Aorta (tissue), 5 donors: ENCODE results near the gene LARP4. TPM values are rescaled to one million over a fixed set of nuclear protein-coding genes. Genes with fewer than 3 reads are reported as not detected.
"Not testable (repeated sequence)": the region's sequence is repeated elsewhere in the genome, so short reads cannot be mapped to it uniquely, and the experiment has no call there.

Source experiments
- ATAC-seq: fragments of 200-7000 bp; cut with Tn5 transposase; one replicate; pipeline ENCODE4 v1.9.1; 2022; ENCODE audit warnings: moderate library complexity; ENCODE audit not compliant: low FRiP score
- DNase-seq, 2 donors: peaks; one replicate each; pipeline ENCODE4 v3.0.0-alpha.2; 2020
- H3K27ac ChIP-seq, 2 donors: one replicate each; pipeline ENCODE4 v1.5.1; 2013; ENCODE audit warnings: low read length in 2 of 2, mild to moderate bottlenecking in 2 of 2, moderate library complexity in 2 of 2, control low read depth in 1 of 2, inconsistent platforms in 1 of 2, low read depth in 1 of 2
- H3K27me3 ChIP-seq, 2 donors: one replicate each; pipeline ENCODE4 v1.6.1; 2013; ENCODE audit warnings: control low read depth in 1 of 2, low read length in 1 of 2, mild to moderate bottlenecking in 1 of 2, moderate library complexity in 1 of 2; ENCODE audit not compliant: insufficient read depth in 2 of 2, control insufficient read depth in 1 of 2
- H3K36me3 ChIP-seq, 2 donors: one replicate each; pipeline ENCODE4 v1.6.1; 2013; ENCODE audit warnings: control low read depth in 1 of 2, low read length in 1 of 2, mild to moderate bottlenecking in 1 of 2; ENCODE audit not compliant: insufficient read depth in 2 of 2, control insufficient read depth in 1 of 2
- H3K4me1 ChIP-seq, 2 donors: one replicate each; pipeline ENCODE4 v1.6.1; 2013; ENCODE audit warnings: low read length in 2 of 2, control low read depth in 1 of 2, mild to moderate bottlenecking in 1 of 2, moderate library complexity in 1 of 2; ENCODE audit not compliant: insufficient read depth in 2 of 2, control insufficient read depth in 1 of 2
- H3K4me3 ChIP-seq, 2 donors: one replicate each; pipeline ENCODE4 v1.5.1; 2013; ENCODE audit warnings: low read length in 2 of 2, control low read depth in 1 of 2, mild to moderate bottlenecking in 1 of 2
- H3K9me3 ChIP-seq: one replicate; pipeline ENCODE4 v1.6.1; 2013; ENCODE audit warnings: mild to moderate bottlenecking, low read length; ENCODE audit not compliant: control insufficient read depth
- WGBS, 2 donors: extraction: QIAGEN DNeasy Blood & Tissue Kit; methylation state at CpG; one replicate each; pipeline ENCODE4 v1.1.7; 2013; 5-methylcytosine and 5-hydroxymethylcytosine counted together
- intact Hi-C, 2 donors: fragments of 100-400 bp; cut with DNase I; formaldehyde crosslinking; loops; one replicate each; pipeline versions ENCODE4 v1.14.2 to v1.15.0; 2022
- polyA plus RNA-seq, 2 donors: library from polyadenylated mRNA; stranded (reverse); fragments of 200-250 nt; gene quantifications; one replicate each; pipeline ENCODE4 v1.2.3, GENCODE V29; 2013
- total RNA-seq, 2 donors: library from RNA; stranded (reverse); fragmentation: NEBNext Ultra II Directional; extraction: Animal tissue kit (Norgen Biotek cat#: 25700); gene quantifications; one replicate each; pipeline ENCODE4 v1.2.1, GENCODE V29; 2021
- donor health status: healthy with polysubstance abuse.
- donor health status: Bipolar disorder and iron deficiency.
- donor health status: DM: no; HTN: no; CAD: no.
- donor health status: DM: no; HTN: no; CAD: no.
- donor health status: DM: yes; HTN: yes; CAD: no.

Gene LARP4
- total and polyA plus RNA-seq, 4 donors: 9.3 to 57.8 (median 34.8) TPM

DNA sequence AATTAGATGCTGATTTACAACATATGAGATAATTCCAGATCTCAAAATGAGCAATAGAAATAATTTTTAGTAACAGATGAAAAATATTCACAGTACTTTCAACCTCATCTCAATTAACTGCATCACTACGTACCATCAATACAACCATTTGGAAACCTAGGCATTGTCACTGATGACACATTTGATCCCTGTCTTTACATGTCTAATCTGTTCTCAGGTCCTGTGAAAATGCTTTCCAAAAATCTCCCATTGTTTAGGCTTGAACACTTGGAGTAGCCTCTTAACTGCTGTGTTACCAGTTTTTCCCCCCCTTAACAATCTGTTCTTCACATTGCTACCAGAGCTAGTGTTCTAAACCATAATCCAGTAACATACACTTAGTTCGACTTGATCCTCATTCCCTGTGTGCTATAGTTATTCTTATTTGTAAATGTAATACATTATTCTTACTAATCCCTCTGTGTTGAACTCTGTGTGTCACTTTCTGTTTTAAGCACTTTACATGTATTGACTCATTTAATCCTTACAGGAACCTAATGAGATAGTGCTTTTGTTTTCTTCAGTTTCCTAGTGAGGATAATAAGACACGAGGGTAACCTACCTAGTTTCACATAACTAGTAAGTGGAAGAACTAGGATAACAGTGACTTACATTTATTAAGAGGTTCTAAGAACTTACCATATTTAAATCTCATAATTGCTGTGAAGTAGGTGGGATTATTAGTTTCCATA lies 41.7 kb downstream of the LARP4 start:
- Histone ChIP-seq H3K27me3 (no peaks in the 10 kb centered on the region), H3K9me3 (no peaks in the 10 kb centered on the region), H3K4me3 (no peak overlapping the region), H3K27ac (no peak overlapping the region), H3K4me1 (no peaks in the 10 kb centered on the region), H3K36me3 (peaks cover 0 to 2% of the 10 kb centered on the region in 2 donors)
- intact Hi-C loops: no loop called here
- WGBS, 2 donors: 87 to 89% methylated on average over 3 of the region's 3 CpGs
- DNase-seq (no peak), ATAC-seq (no peak)

DNA sequence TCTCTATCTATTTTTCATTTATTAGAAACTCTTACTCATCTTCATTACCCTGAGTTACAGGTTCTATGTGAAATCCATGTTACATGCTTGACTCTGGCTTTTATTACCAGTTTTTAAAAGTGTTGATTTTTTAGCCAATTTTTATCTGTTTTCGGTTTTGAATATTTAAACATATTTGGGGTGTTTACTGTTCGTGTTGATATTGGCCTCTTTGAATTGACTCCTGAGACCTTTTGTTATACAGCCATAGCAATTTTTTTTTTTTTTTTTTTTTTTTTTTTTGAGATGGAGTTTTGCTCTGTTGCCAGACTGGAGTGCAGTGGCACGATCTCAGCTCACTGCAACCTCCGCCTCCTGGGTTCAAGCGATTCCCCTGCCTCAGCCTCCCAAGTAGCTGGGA lies 49.0 kb downstream of the LARP4 start:
- intact Hi-C loops, H3K36me3 ChIP-seq, ATAC-seq: not testable (repeated sequence)

DNA sequence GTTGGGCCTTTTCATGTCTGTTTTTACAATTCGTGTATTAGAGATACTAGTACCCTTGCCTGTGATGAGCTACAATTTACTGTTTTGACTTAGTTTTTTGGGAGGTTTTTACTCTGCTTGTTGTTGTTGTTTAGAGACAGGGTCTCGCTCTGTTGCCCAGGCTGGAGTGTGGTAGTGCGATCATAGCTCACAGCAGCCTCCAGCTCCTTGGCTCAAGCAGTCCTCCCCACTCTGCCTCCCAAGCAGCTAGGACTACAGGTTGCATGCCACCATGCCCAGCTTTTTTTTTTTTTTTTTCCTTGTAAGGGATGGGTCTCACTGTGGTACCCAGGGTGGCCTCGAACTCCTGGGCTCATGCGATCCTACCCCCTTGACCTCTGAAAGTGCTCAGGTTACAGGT lies 52.1 kb downstream of the LARP4 start:
- no peak for DNase-seq
- Histone ChIP-seq H3K9me3 (no peaks in the 10 kb centered on the region), H3K27ac (no peak overlapping the region), H3K4me3 (no peak overlapping the region), H3K4me1 (no peaks in the 10 kb centered on the region), H3K27me3 (no peaks in the 10 kb centered on the region), H3K36me3 (peaks cover 0 to 2% of the 10 kb centered on the region in 2 donors)
- WGBS, 2 donors: 97% methylated on average over 5 of the region's 5 CpGs
- intact Hi-C loops: no loop called here
- no peak for ATAC-seq

More for the DNA sequence above, 49.0 kb downstream of the LARP4 start:
- H3K27ac ChIP-seq, H3K4me1 ChIP-seq, H3K27me3 ChIP-seq, H3K9me3 ChIP-seq, H3K4me3 ChIP-seq, DNase-seq: not testable (repeated sequence)
- WGBS, 2 donors: 77 to 79% methylated on average over 5 of the region's 5 CpGs

DNA sequence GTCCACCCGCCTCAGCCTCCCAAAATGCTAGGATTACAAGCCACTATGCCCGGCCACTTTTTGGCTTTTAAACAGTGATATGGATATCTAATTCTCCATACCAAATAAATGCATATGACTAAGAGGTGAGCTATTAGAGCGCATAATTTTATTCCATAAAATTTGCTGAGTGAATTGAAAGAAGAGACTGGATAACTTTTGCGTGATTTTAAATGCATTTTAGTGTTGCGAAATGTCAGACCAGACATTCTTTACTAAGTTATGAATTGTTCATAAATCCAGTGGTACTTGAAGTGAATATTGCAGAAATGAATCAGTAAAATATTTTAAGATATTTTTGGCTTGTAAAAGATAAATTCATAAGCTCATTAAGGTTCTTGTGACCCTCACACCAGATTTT lies 53.2 kb downstream of the LARP4 start:
- Histone ChIP-seq H3K4me1 (no peaks in the 10 kb centered on the region), H3K4me3 (no peak overlapping the region), H3K36me3 (peaks cover 0 to 2% of the 10 kb centered on the region in 2 donors), H3K27me3 (no peaks in the 10 kb centered on the region), H3K27ac (no peak overlapping the region), H3K9me3 (no peaks in the 10 kb centered on the region)
- WGBS, 2 donors: 97 to 98% methylated on average over 5 of the region's 5 CpGs
- ATAC-seq (no peak), DNase-seq (no peak)
- intact Hi-C loops: no loop called here

DNA sequence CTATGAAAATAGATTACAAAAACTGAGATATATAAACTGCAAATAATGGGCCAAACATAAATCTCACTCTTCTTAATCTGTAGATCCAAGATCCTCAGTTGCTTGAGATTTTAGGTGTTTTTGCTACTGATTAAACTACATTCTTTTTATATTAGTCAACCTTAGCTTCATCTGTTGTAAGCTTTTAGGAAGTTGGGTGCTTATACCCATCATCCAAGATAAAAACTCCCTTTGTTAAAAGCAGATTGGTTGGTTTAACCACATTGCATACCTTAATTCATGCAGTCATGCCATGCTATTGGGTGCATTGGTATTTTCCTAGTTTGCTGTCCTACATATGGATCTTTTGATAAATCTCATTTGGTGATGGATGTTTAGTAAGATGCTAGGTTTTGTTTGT lies 57.9 kb downstream of the LARP4 start:
- H3K36me3 ChIP-seq: peaks cover 0 to 4% of the 10 kb centered on the region in 2 donors
- DNase-seq (no peak), ATAC-seq (no peak)
- no peaks in the 10 kb centered on the region for H3K27me3 ChIP-seq
- intact Hi-C loops: no loop called here
- no peak overlapping the region for H3K4me3 ChIP-seq
- H3K4me1 ChIP-seq: no peaks in the 10 kb centered on the region
- H3K27ac ChIP-seq: no peak overlapping the region
- H3K9me3 ChIP-seq: no peaks in the 10 kb centered on the region

DNA sequence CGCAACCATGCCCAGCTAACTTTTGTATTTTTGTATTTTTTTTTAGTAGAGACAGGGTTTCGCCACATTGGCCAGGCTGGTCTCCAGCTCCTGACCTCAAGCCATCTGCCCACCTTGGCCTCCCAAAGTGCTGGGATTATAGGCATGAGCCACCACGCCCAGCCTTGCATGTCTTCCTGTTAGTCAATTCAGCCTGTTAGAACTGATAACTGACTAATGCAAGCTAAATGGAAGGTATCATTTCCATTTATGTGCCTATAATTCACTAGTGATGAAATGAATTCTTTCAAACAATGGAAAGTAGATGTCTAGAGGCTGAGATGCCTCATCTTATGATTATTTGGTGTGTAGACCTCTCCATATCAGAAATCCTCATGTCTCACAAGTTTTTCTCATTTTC lies 66.8 kb downstream of the LARP4 start:
- DNase-seq: no peak
- no peaks in the 10 kb centered on the region for H3K4me1 ChIP-seq
- 94 to 96% methylated on average over 3 of the region's 3 CpGs for WGBS, 2 donors
- no peak overlapping the region for H3K4me3 ChIP-seq
- H3K36me3 ChIP-seq: peaks cover 4 to 5% of the 10 kb centered on the region in 2 donors
- intact Hi-C loops: no loop called here
- no peak for ATAC-seq
- H3K27ac ChIP-seq: no peak overlapping the region
- no peaks in the 10 kb centered on the region for H3K9me3 ChIP-seq
- H3K27me3 ChIP-seq: no peaks in the 10 kb centered on the region

DNA sequence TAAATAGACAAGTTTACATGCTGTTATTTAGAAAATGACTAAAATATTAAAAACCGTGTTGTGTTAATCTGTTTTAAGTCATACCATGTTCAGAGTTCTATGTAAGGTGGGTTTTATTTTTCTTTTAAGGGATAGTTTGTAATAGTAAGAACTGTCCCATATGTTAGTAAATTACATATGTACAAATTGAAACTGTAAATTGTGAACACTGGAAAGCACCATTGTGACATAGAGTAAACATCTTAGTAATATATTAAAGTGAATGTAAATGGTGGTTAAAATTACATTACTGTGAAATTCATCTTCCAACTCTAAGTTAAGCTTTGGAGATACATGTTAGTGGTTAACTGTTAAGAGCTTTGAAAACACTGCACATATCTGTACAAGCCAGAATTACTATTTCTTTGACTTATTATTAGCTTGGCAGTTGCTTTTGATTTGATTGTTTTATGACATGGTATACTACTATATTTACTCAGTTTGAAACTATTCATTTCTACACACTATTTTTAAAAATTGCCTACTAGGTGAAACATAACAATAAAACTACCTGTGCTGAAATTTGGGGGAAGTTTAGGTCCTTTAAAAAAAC lies 76.7 kb downstream of the LARP4 start:
- Histone ChIP-seq H3K4me1 (no peaks in the 10 kb centered on the region), H3K36me3 (peaks cover 3 to 5% of the 10 kb centered on the region in 2 donors), H3K9me3 (no peaks in the 10 kb centered on the region), H3K4me3 (no peak overlapping the region), H3K27me3 (no peaks in the 10 kb centered on the region), H3K27ac (no peak overlapping the region)
- no peak for ATAC-seq
- no peak for DNase-seq
- intact Hi-C loops: no loop called here
- 85 to 87% methylated on average over 1 of the region's 1 CpG for WGBS, 2 donors

DNA sequence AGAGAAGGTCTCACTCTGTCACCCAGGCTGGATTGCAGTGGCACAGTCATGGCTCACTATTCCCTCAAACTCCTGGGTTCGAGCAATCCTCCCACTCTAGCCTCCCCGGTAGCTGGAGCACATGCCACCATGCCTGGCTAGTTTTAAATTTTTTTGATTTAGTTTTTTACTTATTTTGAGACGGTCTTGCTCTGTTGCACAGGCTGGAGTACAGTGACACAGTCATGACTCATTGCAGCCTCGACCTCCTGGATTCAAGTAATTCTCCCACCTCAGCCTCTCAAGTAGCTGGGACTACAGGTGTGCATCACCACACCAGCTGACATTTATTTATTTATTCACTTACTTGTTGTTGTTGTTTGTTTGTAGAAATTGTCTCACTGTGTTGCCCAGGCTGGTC lies 81.9 kb downstream of the LARP4 start:
- H3K4me1 ChIP-seq: no peaks in the 10 kb centered on the region
- no peaks in the 10 kb centered on the region for H3K27me3 ChIP-seq
- H3K4me3 ChIP-seq: no peak overlapping the region
- intact Hi-C loops: no loop called here
- H3K36me3 ChIP-seq: no peaks in the 10 kb centered on the region
- H3K9me3 ChIP-seq: no peaks in the 10 kb centered on the region
- ATAC-seq (no peak), DNase-seq (no peak)
- 84 to 86% methylated on average over 4 of the region's 4 CpGs for WGBS, 2 donors
- no peak overlapping the region for H3K27ac ChIP-seq

DNA sequence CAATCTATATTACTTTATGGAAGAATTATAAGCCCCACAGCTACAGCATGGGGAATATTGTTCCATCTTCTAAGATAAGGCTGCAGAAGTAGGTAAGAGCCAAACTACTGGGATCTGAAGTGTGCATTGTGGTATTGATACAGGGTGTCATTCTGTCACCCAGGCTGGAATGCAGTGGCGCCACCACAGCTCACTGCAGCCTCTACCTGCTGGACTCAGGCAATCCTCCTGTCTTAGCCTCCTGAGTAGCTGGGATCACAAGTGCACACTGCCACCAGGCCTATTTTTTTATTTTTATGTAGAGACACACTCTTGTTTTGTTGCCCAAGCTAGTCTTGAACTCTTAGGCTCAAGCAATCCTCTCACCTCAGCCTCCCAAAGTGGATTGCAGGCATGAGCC lies 82.8 kb downstream of the LARP4 start:
- H3K4me3 ChIP-seq: no peak overlapping the region
- no peak for DNase-seq
- no peaks in the 10 kb centered on the region for H3K4me1 ChIP-seq
- H3K27ac ChIP-seq: no peak overlapping the region
- WGBS, 2 donors: 95 to 100% methylated on average over 1 of the region's 1 CpG
- intact Hi-C loops: no loop called here
- no peak for ATAC-seq
- H3K36me3 ChIP-seq: no peaks in the 10 kb centered on the region
- no peaks in the 10 kb centered on the region for H3K27me3 ChIP-seq
- no peaks in the 10 kb centered on the region for H3K9me3 ChIP-seq
